NCI-H510A (cell line): ENCODE results near the gene APBA2.

Source experiments
- DNase-seq: peaks from one replicate; lab custom pipeline; 2025; lab: John Stamatoyannopoulos, UW

The APBA2 gene

DNA sequence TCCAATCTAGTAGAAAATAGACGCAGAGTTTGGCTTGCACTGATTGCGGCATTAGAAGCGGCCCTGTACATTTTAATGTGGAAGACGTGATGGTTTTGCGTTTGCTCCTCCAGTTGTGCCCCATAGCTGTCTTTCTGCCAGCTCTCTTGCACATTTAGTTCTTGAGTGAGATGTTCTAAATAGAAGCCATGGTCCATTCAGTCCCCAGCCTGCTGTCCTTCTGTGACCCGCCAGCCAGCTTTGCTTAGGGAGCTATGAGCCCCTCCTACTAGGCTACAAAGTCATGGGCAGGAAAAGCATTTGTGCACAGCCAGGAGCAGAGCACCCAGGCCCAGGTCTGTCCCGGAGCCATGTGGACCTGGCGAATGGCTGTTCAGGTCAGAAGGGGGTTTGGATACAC is 50.3 kb downstream of the APBA2 start:
- no peak for DNase-seq

DNA sequence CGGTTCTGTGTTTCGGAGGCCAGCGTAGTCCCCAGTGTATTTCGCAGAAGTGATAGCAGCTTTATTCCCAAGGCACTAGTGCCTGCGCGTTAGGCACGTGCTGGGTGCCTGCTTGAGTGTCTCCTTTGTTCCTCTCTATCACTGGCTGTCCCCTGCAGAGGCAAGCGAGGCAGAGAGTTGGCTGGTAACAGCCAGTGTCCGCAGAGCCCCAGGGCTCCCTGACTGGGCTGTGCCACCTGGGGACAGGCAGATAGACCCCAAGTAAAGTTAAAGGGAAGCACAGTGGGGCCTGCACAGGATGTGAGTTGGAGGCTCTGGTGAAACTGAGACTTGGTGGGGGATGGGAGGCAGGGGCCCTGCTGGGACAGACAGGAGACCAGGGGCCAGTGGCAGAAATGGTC is 50.7 kb downstream of the APBA2 start:
- no peak for DNase-seq

DNA sequence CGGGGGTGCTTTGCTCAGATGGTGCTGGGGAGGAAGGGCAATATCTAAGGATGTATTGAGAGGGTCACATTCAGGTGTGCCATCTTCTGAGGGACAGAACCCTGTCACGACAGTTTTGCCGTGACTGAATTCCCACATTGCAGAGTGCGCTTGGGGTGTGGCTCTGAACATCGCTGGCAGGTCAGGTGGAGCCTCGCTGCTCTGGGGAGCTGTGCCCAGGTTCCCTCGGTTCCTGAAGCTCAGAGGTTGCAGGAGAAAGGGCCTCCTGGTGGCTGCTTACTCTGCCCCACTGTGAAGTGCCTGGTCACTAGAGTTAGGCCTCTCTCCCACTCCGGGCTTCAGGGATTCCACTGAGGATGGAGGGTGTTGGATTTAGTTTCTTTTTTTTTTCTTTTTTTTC is 51.5 kb downstream of the APBA2 start:
- DNase-seq: no peak

GRCh38 chr15:28942046-28942445 is 56.3 kb downstream of the APBA2 start:
- no peak for DNase-seq

GRCh38 chr15:28942571-28942970 is 56.8 kb downstream of the APBA2 start:
- DNase-seq: no peak

- DNase-seq: no peak
These were observed 57.4 kb downstream of the APBA2 start for GRCh38 chr15:28943146-28943545.

DNA sequence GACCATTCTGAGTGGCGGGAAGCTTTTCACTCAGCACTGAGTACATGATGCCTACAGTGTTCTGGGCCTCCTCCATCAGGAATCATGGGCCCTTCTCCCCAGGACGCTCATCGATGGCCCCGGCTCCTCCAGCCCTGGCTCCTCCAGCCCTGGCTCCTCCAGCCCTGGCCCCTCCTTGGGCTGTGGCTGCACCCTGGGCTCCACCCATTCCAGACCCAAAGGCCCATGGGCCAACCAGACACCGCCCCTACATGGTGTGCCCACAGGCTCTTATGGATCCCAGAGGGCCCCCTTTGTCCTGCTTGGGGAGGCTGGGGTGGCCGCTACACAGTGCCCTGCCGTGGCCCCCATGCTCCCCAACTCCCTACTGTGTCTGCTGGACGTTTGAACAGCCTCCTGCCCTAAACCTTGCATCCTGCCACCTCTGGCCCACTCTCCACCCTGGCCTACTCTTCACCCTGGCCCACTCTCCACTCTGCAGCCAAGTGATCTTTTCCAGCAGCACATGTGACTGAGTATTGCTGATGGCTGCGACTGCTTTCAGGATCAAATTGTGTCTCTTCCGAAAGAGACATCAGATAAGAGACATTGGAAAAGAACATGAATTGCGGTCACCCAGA is 57.9 kb downstream of the APBA2 start:
- no peak for DNase-seq

DNA sequence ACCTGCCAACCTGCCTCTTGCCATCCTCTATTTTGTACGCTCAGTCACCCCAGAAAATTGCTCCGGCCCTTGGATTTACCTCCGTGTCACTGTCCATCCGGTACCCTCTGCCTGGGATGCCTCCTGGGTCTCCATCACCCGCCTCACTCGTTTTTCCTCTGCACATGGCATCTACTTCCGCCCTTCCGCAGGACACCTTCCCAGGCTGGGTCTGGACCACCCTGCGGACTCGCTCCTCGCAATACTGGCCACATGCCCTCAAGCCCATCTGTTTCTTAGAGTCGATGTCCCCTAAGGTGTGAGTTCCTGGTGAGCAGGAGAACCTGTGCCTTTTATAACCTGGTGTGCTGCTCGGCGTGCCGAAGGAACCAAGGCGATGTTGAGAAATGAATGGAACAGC is 58.5 kb downstream of the APBA2 start:
- DNase-seq: no peak

DNA sequence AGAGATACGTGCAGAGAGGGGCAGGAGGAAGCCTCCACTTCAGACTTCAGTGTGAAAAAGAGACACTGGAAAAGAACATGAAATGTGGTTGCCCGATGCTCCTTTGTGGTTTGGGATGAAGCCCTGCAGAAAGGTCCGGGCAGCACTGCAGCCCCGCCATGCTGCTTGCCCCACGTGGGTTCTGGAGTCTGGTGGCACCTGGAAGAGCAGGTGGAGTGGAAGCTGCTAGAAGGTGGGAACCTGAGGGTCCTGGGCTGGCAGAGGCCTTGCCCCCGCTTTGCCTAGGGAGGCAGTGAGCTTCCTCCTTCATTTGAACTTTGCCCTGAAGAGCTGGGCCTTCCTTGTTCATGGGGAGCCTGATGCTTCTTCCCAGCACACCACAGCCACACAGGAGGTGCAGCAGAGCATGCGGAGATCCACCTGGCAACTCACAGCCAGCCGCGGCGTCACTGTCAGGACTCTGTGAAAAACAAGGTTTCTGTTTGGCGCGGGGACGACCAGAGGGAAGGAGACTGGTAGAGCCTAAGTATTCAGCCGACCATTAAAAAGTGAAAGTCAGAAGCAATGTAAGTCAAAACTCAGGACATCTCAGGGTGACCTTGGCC is 59.0 kb downstream of the APBA2 start:
- DNase-seq: no peak

DNA sequence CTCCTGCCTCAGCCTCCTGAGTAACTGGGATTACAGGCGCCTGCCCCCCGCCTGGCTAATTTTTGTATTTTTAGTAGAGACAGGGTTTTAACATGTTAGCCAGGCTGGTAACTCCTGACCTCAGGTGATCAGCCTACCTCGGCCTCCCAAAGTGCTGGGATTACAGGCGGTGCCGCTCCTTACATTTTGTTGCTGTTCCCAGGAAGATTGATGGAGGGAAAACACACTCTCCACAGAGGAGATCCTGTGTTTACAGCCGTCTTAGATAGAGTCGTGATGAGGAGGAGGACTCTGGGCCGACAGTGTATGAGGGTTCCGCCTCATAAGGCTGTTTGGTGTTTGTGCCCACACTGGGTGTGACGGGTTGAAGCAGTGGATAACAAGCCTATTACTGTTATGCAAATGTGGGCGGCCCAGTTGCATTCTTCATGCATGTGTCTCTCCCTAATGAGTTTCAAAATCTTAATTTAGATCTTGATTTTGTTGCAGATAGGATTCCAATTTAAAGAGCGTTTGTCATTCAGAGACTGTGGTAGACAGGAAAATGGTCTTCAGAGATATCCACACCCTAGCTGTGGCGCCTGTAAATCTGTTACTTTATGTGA is 60.0 kb downstream of the APBA2 start:
- DNase-seq: no peak

- DNase-seq: no peak
These were observed 61.0 kb downstream of the APBA2 start for GRCh38 chr15:28946803-28947202.

- DNase-seq: no peak
These were observed 61.5 kb downstream of the APBA2 start for GRCh38 chr15:28947221-28947674.

DNA sequence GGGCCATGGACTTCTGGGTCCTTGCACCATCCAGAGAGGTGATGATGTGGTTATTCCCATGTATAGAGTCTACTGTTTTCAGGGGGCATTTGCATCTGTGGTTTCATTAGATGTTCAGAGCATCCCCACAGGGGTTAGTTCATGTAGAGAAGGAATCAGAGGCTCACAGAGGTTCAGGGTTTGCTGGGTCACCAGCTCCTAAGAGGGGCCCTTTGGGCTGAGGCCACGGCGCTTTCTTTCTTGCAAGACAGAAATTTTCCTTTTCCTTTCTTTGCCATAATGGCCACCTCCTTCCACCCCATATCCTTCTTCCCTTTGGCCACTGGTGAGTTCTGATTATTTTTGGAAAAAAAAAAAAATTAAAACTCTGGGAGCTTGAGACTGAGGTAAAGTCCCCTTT is 62.3 kb downstream of the APBA2 start:
- DNase-seq: no peak

GRCh38 chr15:28950916-28951315 is 65.1 kb downstream of the APBA2 start:
- DNase-seq: no peak

DNA sequence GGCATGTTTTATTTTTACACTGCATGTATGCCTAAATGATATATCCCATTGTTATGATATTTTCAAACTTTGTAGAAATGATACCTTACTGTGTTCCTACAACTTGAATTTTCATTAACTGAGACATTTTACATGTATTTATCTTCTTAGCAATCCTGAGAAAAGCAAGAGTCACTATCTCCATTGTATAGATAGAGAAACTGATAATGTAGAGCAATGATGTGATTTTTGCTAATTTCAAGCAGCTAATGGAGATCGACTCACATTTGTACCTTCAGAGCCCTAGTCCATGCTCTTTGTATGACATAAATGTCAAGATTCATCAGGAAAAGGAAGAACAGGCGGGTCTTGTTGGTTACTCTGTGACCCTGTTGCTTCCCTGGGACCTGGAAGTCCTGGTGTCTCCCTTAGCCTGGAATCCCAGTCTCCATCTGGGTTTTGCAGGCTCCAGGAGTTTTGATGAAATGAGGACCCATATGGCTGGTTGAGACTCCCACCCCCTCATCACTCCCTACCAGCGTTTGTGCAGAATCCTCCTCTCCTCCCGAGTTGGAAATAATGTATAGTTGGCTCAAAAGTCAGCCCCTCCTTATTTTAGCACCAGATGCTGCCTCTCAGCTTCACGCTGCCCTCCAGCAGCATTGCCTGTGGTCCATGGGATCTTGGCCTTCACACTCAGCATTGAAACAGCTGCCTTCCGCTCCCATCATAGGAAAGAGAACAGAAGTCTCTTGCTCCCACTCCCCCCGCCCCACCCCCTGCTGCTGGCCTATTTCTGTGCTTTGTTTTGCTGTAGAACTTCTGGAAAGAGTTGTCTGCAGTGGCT is 67.1 kb downstream of the APBA2 start:
- DNase-seq: no peak

GRCh38 chr15:28953573-28954195 is 67.9 kb downstream of the APBA2 start:
- DNase-seq: no peak

GRCh38 chr15:28954466-28955159 is 68.8 kb downstream of the APBA2 start:
- no peak for DNase-seq

GRCh38 chr15:28955160-28955992 is 69.6 kb downstream of the APBA2 start:
- DNase-seq: no peak

GRCh38 chr15:28955993-28956421 is 70.2 kb downstream of the APBA2 start:
- no peak for DNase-seq

GRCh38 chr15:28956491-28956890 is 70.7 kb downstream of the APBA2 start:
- no peak for DNase-seq
